ENCODE results near the gene CDC14A. TPM values are rescaled to one million over a fixed set of nuclear protein-coding genes. Genes with fewer than 3 reads are reported as not detected.

CDC14A gene
- total RNA-seq, 4 donors from 2014 or later = 9.0 to 32.4 (median 23.0) TPM

DNA sequence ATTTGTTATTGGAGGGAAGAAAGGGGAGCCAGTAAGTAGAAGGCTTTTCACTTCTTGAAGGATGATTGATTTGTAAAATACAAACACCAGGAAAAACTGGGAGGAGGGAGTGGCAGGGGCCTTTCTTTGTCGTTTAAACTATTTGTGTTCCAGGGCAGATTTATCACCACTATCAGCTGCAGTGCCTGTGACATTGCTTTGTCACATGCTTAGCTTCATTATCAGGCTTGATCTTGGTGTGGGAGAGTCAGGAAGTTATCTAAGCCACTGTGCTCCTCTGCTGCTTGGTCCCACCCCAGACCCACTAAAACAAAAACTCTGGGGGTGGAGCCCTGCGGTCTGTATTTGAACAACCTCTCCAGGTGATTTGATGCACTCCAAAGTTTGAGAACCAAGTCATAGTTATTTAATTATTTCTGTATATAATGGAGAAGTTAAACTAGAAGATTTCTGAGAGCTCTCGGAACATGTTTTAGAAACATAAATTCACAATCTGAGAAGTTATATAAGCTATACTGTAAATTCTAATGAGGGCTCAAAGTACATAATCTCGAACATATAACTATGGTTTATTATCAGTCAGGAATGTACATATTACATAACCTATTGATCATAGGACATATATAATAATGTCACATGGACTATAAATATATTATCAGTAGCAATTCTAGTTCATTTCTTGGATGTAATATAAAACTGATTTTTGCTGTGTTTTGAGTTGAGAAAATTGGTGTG, 87.9 kb downstream of the CDC14A start:
- Histone ChIP-seq H3K27me3 (no peaks in the 10 kb centered on the region), H3K27ac (no peak overlapping the region), H3K9me3 (no peaks in the 10 kb centered on the region), H3K4me3 (no peak overlapping the region), H3K36me3 (no peaks in the 10 kb centered on the region), H3K4me1 (peaks cover 0 to 4% of the 10 kb centered on the region in 2 donors)
- DNase-seq = no peak
- intact Hi-C loops (cut with DNase I; ENCODE audit: low total_unique reads) = no loop called here
- TF ChIP-seq, protein P1, sequence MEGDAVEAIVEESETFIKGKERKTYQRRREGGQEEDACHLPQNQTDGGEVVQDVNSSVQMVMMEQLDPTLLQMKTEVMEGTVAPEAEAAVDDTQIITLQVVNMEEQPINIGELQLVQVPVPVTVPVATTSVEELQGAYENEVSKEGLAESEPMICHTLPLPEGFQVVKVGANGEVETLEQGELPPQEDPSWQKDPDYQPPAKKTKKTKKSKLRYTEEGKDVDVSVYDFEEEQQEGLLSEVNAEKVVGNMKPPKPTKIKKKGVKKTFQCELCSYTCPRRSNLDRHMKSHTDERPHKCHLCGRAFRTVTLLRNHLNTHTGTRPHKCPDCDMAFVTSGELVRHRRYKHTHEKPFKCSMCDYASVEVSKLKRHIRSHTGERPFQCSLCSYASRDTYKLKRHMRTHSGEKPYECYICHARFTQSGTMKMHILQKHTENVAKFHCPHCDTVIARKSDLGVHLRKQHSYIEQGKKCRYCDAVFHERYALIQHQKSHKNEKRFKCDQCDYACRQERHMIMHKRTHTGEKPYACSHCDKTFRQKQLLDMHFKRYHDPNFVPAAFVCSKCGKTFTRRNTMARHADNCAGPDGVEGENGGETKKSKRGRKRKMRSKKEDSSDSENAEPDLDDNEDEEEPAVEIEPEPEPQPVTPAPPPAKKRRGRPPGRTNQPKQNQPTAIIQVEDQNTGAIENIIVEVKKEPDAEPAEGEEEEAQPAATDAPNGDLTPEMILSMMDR (IDR thresholded peaks at IDR 0.05) = no peak
- no peak for TF ChIP-seq POLR2A (IDR thresholded peaks at IDR 0.05)

DNA sequence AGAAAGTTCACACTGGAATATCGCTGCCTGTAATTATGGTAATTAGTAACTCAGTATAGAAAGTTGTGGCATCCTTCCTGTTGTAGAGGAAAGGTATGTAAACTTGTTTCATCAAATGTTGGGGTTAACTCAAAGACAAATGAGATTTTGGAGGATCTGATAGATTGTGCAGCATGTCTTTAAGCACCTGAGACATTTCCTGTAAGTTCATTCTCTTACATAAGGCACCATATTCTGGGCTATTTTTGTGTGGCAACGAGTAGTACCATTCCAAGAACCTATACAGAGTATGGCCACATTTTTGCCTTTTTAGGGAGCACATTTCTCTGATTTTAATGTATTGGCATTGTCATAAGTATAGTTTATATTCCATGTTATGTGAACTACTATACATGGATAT, 88.8 kb downstream of the CDC14A start:
- Histone ChIP-seq H3K36me3 (no peaks in the 10 kb centered on the region), H3K27ac (no peak overlapping the region), H3K9me3 (no peaks in the 10 kb centered on the region), H3K4me3 (no peak overlapping the region), H3K27me3 (no peaks in the 10 kb centered on the region), H3K4me1 (peaks cover 0 to 4% of the 10 kb centered on the region in 2 donors)
- intact Hi-C loops (cut with DNase I; ENCODE audit: low total_unique reads) = no loop called here
- no peak for DNase-seq
- TF ChIP-seq, protein P1 (IDR thresholded peaks at IDR 0.05) = no peak
- no peak for TF ChIP-seq POLR2A (IDR thresholded peaks at IDR 0.05)

DNA sequence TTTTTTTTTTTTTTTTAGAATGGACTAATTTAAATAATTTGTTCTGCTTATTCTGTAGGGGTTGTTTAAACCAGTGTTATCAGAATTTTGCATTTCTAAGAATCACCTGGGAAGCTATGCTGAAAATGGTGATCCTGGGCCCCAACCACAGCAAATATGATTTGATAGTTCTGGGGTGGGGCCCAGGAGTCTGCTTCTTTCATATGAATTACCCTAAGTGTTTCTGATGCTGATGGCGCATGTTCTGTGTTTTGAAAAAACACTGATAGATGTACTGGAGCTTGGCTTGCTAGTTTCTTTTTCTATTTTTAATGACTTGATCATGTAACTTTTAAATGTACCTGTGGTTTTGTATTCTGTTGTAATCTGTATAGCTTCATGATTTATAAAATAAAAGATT, 89.3 kb downstream of the CDC14A start:
- no peak overlapping the region for H3K4me3 ChIP-seq
- intact Hi-C loops (cut with DNase I; ENCODE audit: low total_unique reads) = no loop called here
- peaks cover 0 to 4% of the 10 kb centered on the region in 2 donors for H3K4me1 ChIP-seq
- no peaks in the 10 kb centered on the region for H3K9me3 ChIP-seq
- no peaks in the 10 kb centered on the region for H3K36me3 ChIP-seq
- TF ChIP-seq, protein P1 (IDR thresholded peaks at IDR 0.05) = no peak
- no peak for TF ChIP-seq POLR2A (IDR thresholded peaks at IDR 0.05)
- no peaks in the 10 kb centered on the region for H3K27me3 ChIP-seq
- no peak overlapping the region for H3K27ac ChIP-seq
- no peak for DNase-seq

DNA sequence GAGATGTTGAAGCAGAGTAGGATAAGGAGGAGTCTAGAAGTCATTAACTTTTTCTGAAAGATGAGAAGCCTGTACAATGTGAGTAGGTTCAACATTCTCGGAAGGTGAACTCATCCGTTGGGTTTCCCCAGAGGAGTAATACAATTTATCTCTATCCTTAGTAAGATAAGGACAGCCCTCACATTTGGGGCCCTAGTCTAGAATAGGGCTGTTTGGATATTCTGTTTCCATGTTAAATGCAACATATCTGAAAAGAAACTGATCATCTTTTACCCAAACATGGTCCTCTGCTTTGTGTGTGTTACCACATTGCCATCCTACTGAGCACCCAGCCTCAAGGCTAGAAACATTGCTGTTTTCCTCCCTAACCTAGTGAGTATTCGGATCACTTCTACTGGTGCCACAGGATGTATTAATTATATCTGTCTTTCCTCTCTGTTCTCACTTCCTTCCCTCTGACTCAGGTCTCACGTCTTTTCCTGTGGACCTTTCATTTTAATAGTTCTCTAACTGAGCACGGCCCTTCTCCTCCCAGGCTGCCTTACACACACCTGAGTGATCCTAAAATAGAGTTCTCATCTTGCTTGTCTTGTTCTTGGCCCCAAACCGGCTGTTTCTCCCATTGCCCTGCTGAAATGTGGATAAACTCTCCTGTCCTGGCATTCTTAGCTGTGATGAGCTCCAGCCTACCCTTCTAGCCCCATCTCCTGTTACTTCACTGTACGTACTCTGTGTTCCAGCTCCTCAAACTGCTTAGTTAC, 91.7 kb downstream of the CDC14A start:
- Histone ChIP-seq H3K36me3 (no peaks in the 10 kb centered on the region), H3K27ac (peak overlapping the region; percentile 73 to 79), H3K4me3 (no peak overlapping the region), H3K4me1 (peaks cover 0 to 4% of the 10 kb centered on the region in 2 donors), H3K27me3 (no peaks in the 10 kb centered on the region), H3K9me3 (no peaks in the 10 kb centered on the region)
- DNase-seq = no peak
- intact Hi-C loops (cut with DNase I; ENCODE audit: low total_unique reads) = no loop called here
- TF ChIP-seq, protein P1 (IDR thresholded peaks at IDR 0.05) = no peak
- TF ChIP-seq POLR2A (IDR thresholded peaks at IDR 0.05) = no peak

DNA sequence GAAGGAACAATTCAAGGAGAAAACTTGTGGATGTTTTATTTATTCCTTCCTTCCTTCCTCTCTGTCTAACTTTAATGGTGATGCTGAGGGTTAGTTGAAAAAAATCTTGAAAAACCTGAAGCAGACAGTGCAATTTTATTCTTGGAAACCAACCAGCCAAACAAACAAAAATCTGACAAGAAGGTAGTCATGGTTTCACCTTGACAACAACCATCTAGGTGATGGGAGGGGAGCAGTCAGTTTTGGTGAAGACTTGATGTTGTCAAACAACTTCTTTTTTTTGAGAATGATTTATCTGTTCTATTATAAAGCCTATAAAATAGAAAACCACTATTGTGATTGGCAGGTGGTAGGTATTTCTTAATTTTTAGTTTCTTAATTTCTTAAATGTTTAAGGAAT, 93.3 kb downstream of the CDC14A start:
- H3K4me3 ChIP-seq = no peak overlapping the region
- no peak for DNase-seq
- no peak overlapping the region for H3K27ac ChIP-seq
- intact Hi-C loops (cut with DNase I; ENCODE audit: low total_unique reads) = no loop called here
- TF ChIP-seq POLR2A (IDR thresholded peaks at IDR 0.05) = no peak
- TF ChIP-seq, protein P1 (IDR thresholded peaks at IDR 0.05) = no peak
- no peaks in the 10 kb centered on the region for H3K27me3 ChIP-seq
- H3K36me3 ChIP-seq = no peaks in the 10 kb centered on the region
- H3K9me3 ChIP-seq = no peaks in the 10 kb centered on the region
- peaks cover 0 to 4% of the 10 kb centered on the region in 2 donors for H3K4me1 ChIP-seq

Measured in uterus (tissue), 4 donors.